ENCODE results near the gene ANGPTL8. TPM values are rescaled to one million over a fixed set of nuclear protein-coding genes. Genes with fewer than 3 reads are reported as not detected.

Gene ANGPTL8
- total and polyA plus RNA-seq, 2 donors (not counting 3 experiments of a cell fraction or from before 2014, with no cell fraction given): not detected

- no peak for FAIRE-seq
- H3K4me3 ChIP-seq (replicated peaks in 1 of 3; ENCODE audit: insufficient read depth in 1 of 3, low read depth in 1 of 3, low read length in 3 of 3): no peak overlapping the region
- BruUV-seq (replicated peaks): no TSS peak
- peaks cover 7 to 38% of the 10 kb centered on the region in 2 experiments for H3K36me3 ChIP-seq (ENCODE audit: control insufficient read depth in 2 of 2, extremely low read depth in 1 of 2, insufficient read depth in 2 of 2, low read length in 2 of 2)
- H3K4me1 ChIP-seq (ENCODE audit: control insufficient read depth, extremely low read depth, insufficient read depth, low read length): peaks cover 19% of the 10 kb centered on the region
- TF ChIP-seq POLR2A (IDR thresholded peaks at IDR 0.05; ENCODE audit: low read depth, low read length) (no peak), CTCF (IDR thresholded peaks at IDR 0.05; ENCODE audit: extremely low read depth in 1 of 2, insufficient read depth in 1 of 2, low read depth in 1 of 2, low read length in 2 of 2) (no peak), POLR2AphosphoS5 (IDR thresholded peaks at IDR 0.05; ENCODE audit: insufficient read depth, low read depth, low read length) (no peak), GATA2 (IDR thresholded peaks at IDR 0.05; ENCODE audit: insufficient read depth, insufficient read length, low read depth, low read length) (no peak), JUN (IDR thresholded peaks at IDR 0.05; ENCODE audit: borderline replicate concordance, insufficient read depth, insufficient read length, low read depth) (no peak), FOS (IDR thresholded peaks at IDR 0.05; ENCODE audit: borderline replicate concordance, insufficient read depth, low read length) (no peak), EZH2 (IDR thresholded peaks at IDR 0.05; ENCODE audit: borderline replicate concordance, low read depth, low read length, severe bottlenecking) (no peak), MYC (IDR thresholded peaks at IDR 0.05; ENCODE audit: low read depth, low read length) (no peak), MAX (IDR thresholded peaks at IDR 0.05; ENCODE audit: insufficient read depth, insufficient read length) (no peak)
- peaks cover 29% of the 10 kb centered on the region for H3K79me2 ChIP-seq (ENCODE audit: control insufficient read depth, insufficient read depth, low read length)
- DNase-seq (ENCODE audit: low read depth, low spot score): no peak
- no peaks in the 10 kb centered on the region for H3K9me3 ChIP-seq (replicated peaks; ENCODE audit: control insufficient read depth, insufficient read depth, low read length)
- intact Hi-C loops (cut with micrococcal nuclease): no loop called here
- H4K20me1 ChIP-seq (replicated peaks; ENCODE audit: control insufficient read depth, extremely low read depth, insufficient read depth, low read length): no peaks in the 10 kb centered on the region
- no peak overlapping the region for H3K9ac ChIP-seq (replicated peaks; ENCODE audit: extremely low read depth, insufficient read depth, low read length)
- no peaks in the 10 kb centered on the region for H3K9me1 ChIP-seq (replicated peaks; ENCODE audit: control insufficient read depth, extremely low read depth, insufficient read depth, low read length)
- POLR2A ChIA-PET: interaction anchor here (0.6 kb wide), 1 partner anchor 73 kb away, joined by 3 read pairs; no protein-coding TSS in a partner anchor
- no peaks in the 10 kb centered on the region for H3K27me3 ChIP-seq (ENCODE audit: control insufficient read depth in 2 of 2, insufficient read depth in 2 of 2, low read length in 2 of 2)
- dilution Hi-C loops (cut with MboI; ENCODE audit: extremely low pct_ligation_motif_present, low sequenced_read_pairs): no loop called here
- H3K27ac ChIP-seq (ENCODE audit: insufficient read depth, low read depth, low read length): peak overlapping the region; percentile 28
- no peak overlapping the region for H3K4me2 ChIP-seq (ENCODE audit: insufficient read depth, low read length)
- CTCF ChIA-PET: interaction anchor here (1.0 to 2.2 kb wide), 6 partner anchors 10 to 162 kb away, joined by 3 to 17 read pairs (median 4); no protein-coding TSS in a partner anchor
- no peak overlapping the region for H2AFZ ChIP-seq (ENCODE audit: low read depth, low read length)
Observed at GRCh38 chr19:11198175-11198534, 41.3 kb upstream of the ANGPTL8 start.
